GM10266 (cell line): ENCODE data around the gene LARP7.

Experiments used
- DNase-seq: peaks from one replicate; pipeline ENCODE4 v3.0.0; 2012; ENCODE audit errors: extremely low spot score
- TF ChIP-seq, protein P1 (sequence below): IDR thresholded peaks from 2 replicates; pipeline ENCODE4 v1.5.1; 2012; ENCODE audit warnings: mild to moderate bottlenecking, low read depth; ENCODE audit not compliant: control insufficient read depth, insufficient read depth; ENCODE audit errors: missing control alignments

The LARP7 gene

GRCh38 chr4:112677519-112678091 is 40.7 kb downstream of the LARP7 start:
- no peak for DNase-seq
- TF ChIP-seq, protein P1, sequence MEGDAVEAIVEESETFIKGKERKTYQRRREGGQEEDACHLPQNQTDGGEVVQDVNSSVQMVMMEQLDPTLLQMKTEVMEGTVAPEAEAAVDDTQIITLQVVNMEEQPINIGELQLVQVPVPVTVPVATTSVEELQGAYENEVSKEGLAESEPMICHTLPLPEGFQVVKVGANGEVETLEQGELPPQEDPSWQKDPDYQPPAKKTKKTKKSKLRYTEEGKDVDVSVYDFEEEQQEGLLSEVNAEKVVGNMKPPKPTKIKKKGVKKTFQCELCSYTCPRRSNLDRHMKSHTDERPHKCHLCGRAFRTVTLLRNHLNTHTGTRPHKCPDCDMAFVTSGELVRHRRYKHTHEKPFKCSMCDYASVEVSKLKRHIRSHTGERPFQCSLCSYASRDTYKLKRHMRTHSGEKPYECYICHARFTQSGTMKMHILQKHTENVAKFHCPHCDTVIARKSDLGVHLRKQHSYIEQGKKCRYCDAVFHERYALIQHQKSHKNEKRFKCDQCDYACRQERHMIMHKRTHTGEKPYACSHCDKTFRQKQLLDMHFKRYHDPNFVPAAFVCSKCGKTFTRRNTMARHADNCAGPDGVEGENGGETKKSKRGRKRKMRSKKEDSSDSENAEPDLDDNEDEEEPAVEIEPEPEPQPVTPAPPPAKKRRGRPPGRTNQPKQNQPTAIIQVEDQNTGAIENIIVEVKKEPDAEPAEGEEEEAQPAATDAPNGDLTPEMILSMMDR: no peak

DNA sequence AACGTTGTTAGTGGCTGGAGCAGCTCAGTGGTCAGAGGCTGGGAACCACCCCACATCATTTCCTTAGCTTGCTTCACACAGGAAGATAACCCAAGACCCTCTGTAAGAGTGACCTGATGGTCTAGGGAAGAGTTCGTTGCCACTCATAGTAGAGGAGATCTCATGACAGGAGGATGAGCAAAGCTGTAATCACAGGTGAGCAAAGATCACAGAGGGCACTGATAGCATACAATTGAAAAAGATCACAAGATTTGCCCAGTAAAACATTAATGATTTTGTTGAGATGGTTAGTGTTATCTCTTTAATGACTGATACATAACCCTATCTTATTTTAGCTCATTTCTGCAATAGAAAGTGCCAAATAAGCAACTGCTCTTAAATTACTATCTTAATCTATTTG is 44.1 kb downstream of the LARP7 start:
- TF ChIP-seq, protein P1: no peak
- no peak for DNase-seq

GRCh38 chr4:112693507-112693906 is 56.6 kb downstream of the LARP7 start:
- no peak for DNase-seq
- TF ChIP-seq, protein P1: no peak

GRCh38 chr4:112700679-112701078 is 63.7 kb downstream of the LARP7 start:
- TF ChIP-seq, protein P1: no peak
- DNase-seq: no peak

DNA sequence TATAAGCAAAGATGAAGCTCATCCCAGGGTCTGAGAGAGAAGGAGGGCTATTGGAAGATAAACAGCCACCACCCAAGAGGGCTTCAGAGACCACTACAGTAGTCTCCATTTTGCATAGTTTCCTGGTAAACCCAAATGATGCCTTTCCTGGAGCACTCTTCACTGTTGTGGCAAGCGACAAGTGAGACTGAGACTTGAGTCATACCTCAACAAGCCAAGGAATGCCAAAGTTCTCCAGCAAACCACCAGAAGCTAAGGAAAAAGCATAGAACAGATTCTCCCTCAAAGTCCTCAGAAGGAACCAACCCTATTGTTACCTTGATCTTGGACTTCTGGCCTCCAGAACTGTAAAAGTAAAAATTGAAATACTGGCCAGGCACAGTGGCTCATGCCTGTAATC is 65.9 kb downstream of the LARP7 start:
- TF ChIP-seq, protein P1: no peak

GRCh38 chr4:112704322-112704721 is 67.4 kb downstream of the LARP7 start:
- TF ChIP-seq, protein P1: no peak
- no peak for DNase-seq

More for the DNA sequence above, 65.9 kb downstream of the LARP7 start:
- no peak for DNase-seq

DNA sequence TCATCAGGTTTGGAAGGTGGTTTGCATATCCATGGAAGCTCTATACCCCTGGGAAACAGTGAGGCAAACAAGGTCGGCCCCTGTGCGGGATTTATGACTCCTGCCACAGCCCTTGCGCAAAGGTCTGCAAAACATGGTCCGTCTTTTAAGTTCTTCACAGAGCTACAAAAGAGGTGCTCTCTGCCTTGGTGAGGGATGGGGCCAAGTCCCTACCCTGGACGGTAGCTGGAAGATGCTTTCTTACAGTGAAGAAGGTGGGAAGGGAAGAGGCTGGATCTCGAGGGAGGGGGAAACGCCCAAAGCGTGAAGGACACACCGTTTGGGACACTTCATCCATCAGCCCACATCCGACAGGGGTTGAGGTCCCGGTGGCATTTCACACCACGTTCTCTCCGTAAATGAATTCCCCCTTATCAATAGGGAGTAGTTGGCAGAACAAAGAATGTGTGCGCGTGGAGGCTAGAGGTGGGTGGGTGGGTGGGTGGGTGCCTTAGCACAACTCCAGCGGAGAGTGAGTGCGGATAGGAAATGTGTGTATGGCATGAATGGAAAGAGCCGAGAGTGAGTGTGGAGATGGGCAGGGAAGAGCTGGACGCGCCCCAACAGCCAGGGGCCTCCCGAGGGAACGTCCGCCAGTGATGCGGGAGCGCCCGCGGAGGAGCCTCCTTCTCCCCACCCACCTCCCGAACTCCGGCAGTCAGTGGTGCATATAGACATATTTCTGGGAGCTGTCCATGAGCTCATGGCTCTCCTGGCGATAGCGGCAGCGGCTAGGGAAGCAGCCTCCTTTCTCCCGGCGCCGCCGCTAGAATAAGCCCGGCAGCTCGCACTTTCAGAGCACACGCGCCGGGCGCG is 68.3 kb downstream of the LARP7 start:
- DNase-seq: peak; percentile 35
- TF ChIP-seq, protein P1: no peak

DNA sequence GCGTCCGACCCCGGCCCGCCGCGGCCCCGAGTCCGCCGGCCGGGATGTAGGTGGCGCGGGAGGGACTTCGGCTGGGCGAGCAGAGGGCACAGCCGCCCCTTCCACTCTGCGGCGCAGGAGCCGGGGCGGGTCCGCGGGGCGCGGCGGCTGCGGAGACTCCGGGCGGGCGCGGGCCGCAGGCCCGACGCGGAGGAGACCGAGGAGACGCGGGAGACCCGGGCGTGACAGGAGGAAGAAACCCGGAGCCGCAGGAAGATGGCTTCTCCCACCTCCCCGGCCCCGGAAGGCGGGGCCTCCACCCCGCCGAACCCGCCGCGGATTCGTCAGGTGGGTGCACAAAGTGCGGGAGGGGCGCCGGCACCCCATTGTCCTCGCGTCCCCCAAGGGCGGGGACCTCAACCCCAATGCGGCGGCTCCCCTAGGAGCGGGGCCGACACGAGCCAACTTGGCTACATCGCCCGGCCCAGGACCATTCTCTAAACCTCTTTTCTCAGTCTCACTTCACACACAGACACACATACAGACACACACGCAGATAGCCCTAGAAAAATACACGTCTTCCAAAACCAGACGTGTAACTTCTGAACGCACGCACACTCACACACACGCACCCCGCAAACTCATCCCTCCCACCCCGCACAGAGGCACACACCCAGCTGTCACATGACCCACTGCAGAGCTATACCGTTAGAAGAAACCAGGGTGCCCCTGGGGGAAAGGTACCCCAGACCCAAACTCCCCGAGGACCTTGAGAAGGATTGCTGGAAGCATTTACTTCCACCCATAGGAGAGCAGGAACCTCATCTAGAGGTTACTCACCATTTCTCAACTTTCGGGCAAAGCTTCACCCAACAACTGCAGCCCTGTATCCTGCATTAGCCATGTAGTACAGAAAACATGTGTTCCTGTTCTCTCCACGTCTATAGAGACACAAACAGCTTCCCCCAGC is 69.2 kb downstream of the LARP7 start:
- DNase-seq: peak; percentile 49
